Measurements from ENCODE around the gene SEPTIN11. TPM values are rescaled to one million over a fixed set of nuclear protein-coding genes. Genes with fewer than 3 reads are reported as not detected.

SEPTIN11 gene
- total RNA-seq: 41.5 TPM
- long read RNA-seq, full-length matches to known transcripts: 12 of 39 reads
- long read RNA-seq, partial matches to known transcripts: 3 of 39 reads
- long read RNA-seq, other reads (novel, unspliced or antisense): 24 of 39 reads

- intact Hi-C loops (cut with DNase I): loop anchor here (2.0 to 10.0 kb wide), 8 partner anchors 38 to 435 kb away; partner anchors contain the start of gene CCNG2
- DNase-seq (ENCODE audit: low spot score): peak; percentile 94
These were observed at the start of gene SEPTIN11 for GRCh38 chr4:76949276-76950051. Gene SEPTIN11 (plus strand): TSS chr4:76949752. CDS start chr4:76949904, 152 bp downstream.

- no peak for DNase-seq (ENCODE audit: low spot score)
- intact Hi-C loops (cut with DNase I): no loop called here
These were observed 47.2 kb upstream of the SEPTIN11 start for GRCh38 chr4:76902233-76902890.

- DNase-seq (ENCODE audit: low spot score): no peak
- intact Hi-C loops (cut with DNase I): no loop called here
These were observed 44.8 kb upstream of the SEPTIN11 start for GRCh38 chr4:76904646-76905190.

- no peak for DNase-seq (ENCODE audit: low spot score)
- intact Hi-C loops (cut with DNase I): no loop called here
These were observed 44.0 kb upstream of the SEPTIN11 start for GRCh38 chr4:76905521-76905920.

GRCh38 chr4:76909711-76910110 is 39.8 kb upstream of the SEPTIN11 start:
- intact Hi-C loops (cut with DNase I): no loop called here
- no peak for DNase-seq (ENCODE audit: low spot score)

GRCh38 chr4:76920715-76921114 is 28.8 kb upstream of the SEPTIN11 start:
- DNase-seq (ENCODE audit: low spot score): no peak
- intact Hi-C loops (cut with DNase I): no loop called here

GRCh38 chr4:76923619-76924357 is 25.8 kb upstream of the SEPTIN11 start:
- intact Hi-C loops (cut with DNase I): no loop called here
- no peak for DNase-seq (ENCODE audit: low spot score)

- DNase-seq (ENCODE audit: low spot score): no peak
- intact Hi-C loops (cut with DNase I): no loop called here
These were observed 22.7 kb upstream of the SEPTIN11 start for GRCh38 chr4:76926841-76927240.

- DNase-seq (ENCODE audit: low spot score): no peak
- intact Hi-C loops (cut with DNase I): no loop called here
These were observed 18.9 kb upstream of the SEPTIN11 start for GRCh38 chr4:76930685-76931084.

- DNase-seq (ENCODE audit: low spot score): no peak
- intact Hi-C loops (cut with DNase I): no loop called here
These were observed 18.5 kb upstream of the SEPTIN11 start for GRCh38 chr4:76931087-76931486.

GRCh38 chr4:76931576-76932276 is 17.8 kb upstream of the SEPTIN11 start:
- no peak for DNase-seq (ENCODE audit: low spot score)
- intact Hi-C loops (cut with DNase I): no loop called here

GRCh38 chr4:76939184-76939583 is 10.4 kb upstream of the SEPTIN11 start:
- intact Hi-C loops (cut with DNase I): no loop called here
- DNase-seq (ENCODE audit: low spot score): no peak

GRCh38 chr4:76943129-76943620 is 6.4 kb upstream of the SEPTIN11 start:
- intact Hi-C loops (cut with DNase I): loop anchor here (10.0 kb wide), 2 partner anchors 358 to 428 kb away; no protein-coding TSS in a partner anchor
- no peak for DNase-seq (ENCODE audit: low spot score)

GRCh38 chr4:76943790-76944189 is 5.8 kb upstream of the SEPTIN11 start:
- no peak for DNase-seq (ENCODE audit: low spot score)
- intact Hi-C loops (cut with DNase I): loop anchor here (10.0 kb wide), 2 partner anchors 359 to 429 kb away; no protein-coding TSS in a partner anchor

- no peak for DNase-seq (ENCODE audit: low spot score)
These were observed 2.2 kb upstream of the SEPTIN11 start for GRCh38 chr4:76947369-76947768.

GRCh38 chr4:76948443-76949275 is 893 bp upstream of the SEPTIN11 start:
- intact Hi-C loops (cut with DNase I): loop anchor here (2.0 to 10.0 kb wide), 7 partner anchors 39 to 434 kb away; partner anchors contain the start of gene CCNG2
- peak; percentile 84 for DNase-seq (ENCODE audit: low spot score)

More at GRCh38 chr4:76947369-76947768, 2.2 kb upstream of the SEPTIN11 start:
- intact Hi-C loops (cut with DNase I): loop anchor here (5.0 to 10.0 kb wide), 5 partner anchors 40 to 433 kb away; partner anchors contain the start of gene CCNG2

- intact Hi-C loops (cut with DNase I): loop anchor here (2.0 kb wide), 1 partner anchor 118 kb away; no protein-coding TSS in a partner anchor
- peak; percentile 79 for DNase-seq (ENCODE audit: low spot score)
These were observed 752 bp downstream of the SEPTIN11 start for GRCh38 chr4:76950052-76950955.

All from cardiac septum (tissue), 1 donor.